Trophoblast cell (in vitro differentiated cells and primary cell): ENCODE measurements around the gene EFCAB13.

Experiments used
- DNase-seq, 2 donors: peaks; one replicate each; pipeline ENCODE4 v3.0.0-alpha.2; 2016
- H2AFZ ChIP-seq: 2 replicates; pipeline ENCODE4 v1.6.1; 2013; ENCODE audit warnings: low read length, moderate library complexity, mild to moderate bottlenecking; ENCODE audit not compliant: insufficient read depth, poor library complexity
- H2AK5ac ChIP-seq: 2 replicates; pipeline ENCODE4 v1.6.1; 2013; ENCODE audit warnings: mild to moderate bottlenecking, low read length
- H2BK120ac ChIP-seq: 2 replicates; pipeline ENCODE4 v1.6.1; 2013; ENCODE audit warnings: low read length, mild to moderate bottlenecking, moderate library complexity; ENCODE audit not compliant: insufficient read depth, poor library complexity
- H2BK12ac ChIP-seq: 2 replicates; pipeline ENCODE4 v1.6.1; 2013; ENCODE audit warnings: mild to moderate bottlenecking, low read length, moderate library complexity
- H2BK5ac ChIP-seq: 2 replicates; pipeline ENCODE4 v1.6.1; 2013; ENCODE audit warnings: low read length, low read depth, moderate library complexity, mild to moderate bottlenecking; ENCODE audit not compliant: poor library complexity
- H3K14ac ChIP-seq: 2 replicates; pipeline ENCODE4 v1.6.1; 2013; ENCODE audit warnings: mild to moderate bottlenecking, low read length
- H3K18ac ChIP-seq: 2 replicates; pipeline ENCODE4 v1.6.1; 2013; ENCODE audit warnings: mild to moderate bottlenecking, low read length
- H3K23ac ChIP-seq: 2 replicates; pipeline ENCODE4 v1.6.1; 2013; ENCODE audit warnings: low read length
- H3K27ac ChIP-seq: 2 replicates; pipeline ENCODE4 v1.5.1; 2013; ENCODE audit warnings: low read depth, mild to moderate bottlenecking, inconsistent platforms, low read length, moderate library complexity
- H3K27me3 ChIP-seq: 2 replicates; pipeline ENCODE4 v1.6.1; 2013; ENCODE audit warnings: inconsistent platforms, mild to moderate bottlenecking, low read length, moderate library complexity; ENCODE audit not compliant: insufficient read depth
- H3K36me3 ChIP-seq, 2 experiments: 1 replicate in 1 of 2; 2 replicates in 1 of 2; pipeline ENCODE4 v1.6.1; 2013; ENCODE audit warnings: low read length in 2 of 2, mild to moderate bottlenecking in 2 of 2, moderate library complexity in 1 of 2; ENCODE audit not compliant: insufficient read depth in 2 of 2, control insufficient read depth in 1 of 2
- H3K4ac ChIP-seq: 2 replicates; pipeline ENCODE4 v1.6.1; 2013; ENCODE audit warnings: low read depth, mild to moderate bottlenecking, low read length, moderate library complexity
- H3K4me1 ChIP-seq, 2 experiments: 1 replicate in 1 of 2; 2 replicates in 1 of 2; pipeline ENCODE4 v1.6.1; 2013; ENCODE audit warnings: low read length in 2 of 2, mild to moderate bottlenecking in 2 of 2, moderate library complexity in 1 of 2; ENCODE audit not compliant: insufficient read depth in 2 of 2, control insufficient read depth in 1 of 2
- H3K4me2 ChIP-seq: 2 replicates; pipeline ENCODE4 v1.6.1; 2013; ENCODE audit warnings: inconsistent platforms, mild to moderate bottlenecking, low read length, moderate library complexity
- H3K4me3 ChIP-seq: 2 replicates; pipeline ENCODE4 v1.5.1; 2013; ENCODE audit warnings: mild to moderate bottlenecking, low read depth, low read length, inconsistent platforms
- H3K79me1 ChIP-seq: one replicate; pipeline ENCODE4 v1.6.1; 2013; ENCODE audit warnings: low read length
- H3K79me2 ChIP-seq: 2 replicates; pipeline ENCODE4 v1.6.1; 2013; ENCODE audit warnings: low read length, mild to moderate bottlenecking; ENCODE audit not compliant: control insufficient read depth, insufficient read depth, poor library complexity
- H3K9ac ChIP-seq: 2 replicates; pipeline ENCODE4 v1.6.1; 2013; ENCODE audit warnings: mild to moderate bottlenecking, low read length
- H3K9me3 ChIP-seq: 2 replicates; pipeline ENCODE4 v1.6.1; 2013; ENCODE audit warnings: low read depth, mild to moderate bottlenecking, control low read depth, inconsistent platforms, low read length; ENCODE audit not compliant: insufficient read depth
- H4K12ac ChIP-seq: 2 replicates; pipeline ENCODE4 v1.6.1; 2013; ENCODE audit warnings: low read depth, mild to moderate bottlenecking, low read length, moderate library complexity
- H4K8ac ChIP-seq: 2 replicates; pipeline ENCODE4 v1.6.1; 2013; ENCODE audit warnings: low read depth, mild to moderate bottlenecking, low read length, moderate library complexity
- H4K91ac ChIP-seq: one replicate; pipeline ENCODE4 v1.6.1; 2013; ENCODE audit warnings: low read depth, mild to moderate bottlenecking, low read length, moderate library complexity
- WGBS: extraction: QIAGEN DNeasy Blood & Tissue Kit; methylation state at CpG from one replicate; pipeline ENCODE4 v1.1.7; 2013; ENCODE audit warnings: missing lambda C conversion rate; ENCODE audit not compliant: insufficient read length, insufficient coverage; ENCODE audit errors: extremely low coverage; 5-methylcytosine and 5-hydroxymethylcytosine counted together

The EFCAB13 gene

DNA sequence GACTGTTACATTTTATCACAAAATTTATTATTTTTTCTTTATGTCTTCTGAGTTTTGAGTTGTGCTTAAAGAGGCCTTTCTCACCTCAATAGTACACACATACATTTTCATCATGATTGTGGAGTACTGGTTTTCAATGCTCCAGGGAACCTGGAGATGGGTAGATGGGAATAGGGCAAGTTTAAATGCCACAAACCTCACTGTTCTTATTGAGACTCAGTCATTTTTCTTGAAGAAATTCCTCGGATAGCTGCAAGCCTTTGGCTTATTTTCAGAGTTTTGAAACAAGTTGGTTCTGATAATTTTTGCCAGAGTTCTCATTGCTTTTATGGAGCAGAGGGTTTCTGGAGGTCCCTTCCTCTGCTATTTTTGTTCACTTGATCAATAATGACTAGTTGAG, 34.9 kb downstream of the EFCAB13 start:
- Histone ChIP-seq H3K4ac (no peak overlapping the region), H3K14ac (no peak overlapping the region), H3K4me1 (no peaks in the 10 kb centered on the region), H4K8ac (no peak overlapping the region), H2BK12ac (no peak overlapping the region), H2AK5ac (no peak overlapping the region), H4K12ac (no peak overlapping the region), H2BK120ac (no peak overlapping the region), H3K9ac (no peak overlapping the region), H3K23ac (no peak overlapping the region), H3K79me2 (no peaks in the 10 kb centered on the region), H3K9me3 (peaks cover 3% of the 10 kb centered on the region), H3K27me3 (no peaks in the 10 kb centered on the region), H3K18ac (no peak overlapping the region), H2BK5ac (no peak overlapping the region), H4K91ac (no peak overlapping the region), H3K27ac (no peak overlapping the region), H3K4me2 (no peak overlapping the region), H3K36me3 (no peaks in the 10 kb centered on the region), H2AFZ (no peak overlapping the region), H3K4me3 (no peak overlapping the region), H3K79me1 (no peaks in the 10 kb centered on the region)
- no CpG with 5 or more reads among the region's 1 CpG for WGBS
- DNase-seq = no peak

DNA sequence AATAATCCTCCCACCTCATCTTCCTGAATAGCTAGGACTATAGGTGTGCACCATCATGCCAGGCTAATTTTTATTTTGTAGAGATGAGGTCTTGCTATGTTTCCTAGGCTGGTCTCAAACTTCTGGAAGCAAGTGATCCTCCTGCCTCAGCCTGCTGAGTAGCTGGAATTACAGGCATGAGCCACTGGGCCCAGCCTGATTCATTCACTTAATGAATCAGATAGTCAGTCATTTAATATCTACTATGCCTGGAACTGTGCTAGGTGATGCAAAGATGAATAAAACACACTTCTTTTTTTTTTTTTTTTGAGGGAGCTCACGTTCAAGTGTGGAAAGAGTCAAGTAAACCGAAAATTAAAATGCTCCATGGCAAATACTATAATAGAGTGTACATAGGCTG, 39.4 kb downstream of the EFCAB13 start:
- Histone ChIP-seq H3K9me3 (peaks cover 3% of the 10 kb centered on the region), H3K4me3 (no peak overlapping the region), H2AFZ (no peak overlapping the region), H3K27me3 (no peaks in the 10 kb centered on the region), H3K36me3 (no peaks in the 10 kb centered on the region), H3K79me2 (no peaks in the 10 kb centered on the region), H3K27ac (no peak overlapping the region), H3K79me1 (no peaks in the 10 kb centered on the region), H3K4ac (no peak overlapping the region), H3K4me2 (no peak overlapping the region), H2BK120ac (no peak overlapping the region), H4K12ac (no peak overlapping the region), H2BK12ac (no peak overlapping the region), H2BK5ac (no peak overlapping the region), H4K8ac (no peak overlapping the region), H2AK5ac (no peak overlapping the region), H3K18ac (no peak overlapping the region), H4K91ac (no peak overlapping the region), H3K23ac (no peak overlapping the region), H3K14ac (no peak overlapping the region), H3K9ac (no peak overlapping the region), H3K4me1 (peaks cover 0 to 1% of the 10 kb centered on the region in 2 experiments)
- no CpG with 5 or more reads among the region's 2 CpGs for WGBS
- DNase-seq = no peak

DNA sequence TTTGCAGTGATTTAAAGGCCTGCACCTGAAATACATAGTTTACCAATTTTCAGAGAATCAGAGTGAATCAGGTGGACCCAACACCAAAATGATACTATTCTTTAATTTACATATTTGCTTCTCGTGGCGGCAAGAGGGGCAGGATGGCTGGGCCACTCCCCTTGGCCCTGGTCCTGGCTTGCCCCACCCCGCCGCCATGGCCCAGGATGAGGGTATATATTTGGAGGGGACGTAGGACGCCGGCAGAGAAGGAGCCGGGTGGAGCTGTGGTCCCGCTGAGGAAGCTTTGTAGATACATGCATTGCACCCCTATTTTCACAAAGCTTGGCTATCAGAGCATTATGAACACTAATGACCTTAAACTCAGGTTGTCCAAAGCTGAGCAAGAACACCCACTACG, 43.5 kb downstream of the EFCAB13 start:
- no peak overlapping the region for H2AFZ ChIP-seq
- no peak for DNase-seq
- no CpG with 5 or more reads among the region's 10 CpGs for WGBS
- H3K4me3 ChIP-seq = no peak overlapping the region
- no peak overlapping the region for H2BK12ac ChIP-seq
- no peaks in the 10 kb centered on the region for H3K27me3 ChIP-seq
- H3K36me3 ChIP-seq = no peaks in the 10 kb centered on the region
- H3K9me3 ChIP-seq = peaks cover 3% of the 10 kb centered on the region
- no peak overlapping the region for H3K4ac ChIP-seq
- H2BK120ac ChIP-seq = no peak overlapping the region
- H3K27ac ChIP-seq = no peak overlapping the region
- H2AK5ac ChIP-seq = no peak overlapping the region
- peaks cover 0 to 4% of the 10 kb centered on the region in 2 experiments for H3K4me1 ChIP-seq
- H2BK5ac ChIP-seq = no peak overlapping the region
- no peak overlapping the region for H4K12ac ChIP-seq
- no peaks in the 10 kb centered on the region for H3K79me2 ChIP-seq
- H3K4me2 ChIP-seq = no peak overlapping the region
- no peak overlapping the region for H3K18ac ChIP-seq
- H3K79me1 ChIP-seq = no peaks in the 10 kb centered on the region
- H4K91ac ChIP-seq = no peak overlapping the region
- no peak overlapping the region for H3K14ac ChIP-seq
- no peak overlapping the region for H3K23ac ChIP-seq
- no peak overlapping the region for H3K9ac ChIP-seq
- H4K8ac ChIP-seq = no peak overlapping the region

DNA sequence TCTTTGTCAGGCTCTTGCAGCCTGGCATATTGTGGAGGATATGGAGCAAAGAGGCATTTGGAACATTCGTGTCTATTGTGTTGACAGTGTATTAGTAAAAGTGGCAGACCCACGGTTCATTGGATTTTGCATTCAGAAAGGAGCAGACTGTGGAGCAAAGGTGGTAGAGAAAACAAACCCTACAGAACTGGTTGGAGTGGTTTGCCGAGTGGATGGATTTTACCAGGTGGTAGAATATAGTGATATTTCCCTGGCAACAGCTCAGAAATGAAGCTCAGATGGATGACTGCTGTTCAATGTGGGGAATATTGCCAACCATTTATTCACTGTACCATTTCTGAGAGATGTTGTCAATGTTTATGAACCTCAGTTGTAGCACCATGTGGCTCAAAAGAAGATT, 44.5 kb downstream of the EFCAB13 start:
- no CpG with 5 or more reads among the region's 3 CpGs for WGBS

More for the DNA sequence above, 44.5 kb downstream of the EFCAB13 start:
- H3K36me3 ChIP-seq = no peaks in the 10 kb centered on the region
- H2BK120ac ChIP-seq = no peak overlapping the region
- H3K4ac ChIP-seq = no peak overlapping the region
- no peak overlapping the region for H4K12ac ChIP-seq
- no peak overlapping the region for H2AK5ac ChIP-seq
- H2BK5ac ChIP-seq = no peak overlapping the region
- no peaks in the 10 kb centered on the region for H3K9me3 ChIP-seq
- H3K4me1 ChIP-seq = peaks cover 0 to 4% of the 10 kb centered on the region in 2 experiments
- H3K27me3 ChIP-seq = no peaks in the 10 kb centered on the region
- H3K18ac ChIP-seq = no peak overlapping the region
- no peak overlapping the region for H2AFZ ChIP-seq
- DNase-seq = peak; percentile 43 to 65
- no peak overlapping the region for H3K27ac ChIP-seq
- H3K23ac ChIP-seq = no peak overlapping the region
- no peaks in the 10 kb centered on the region for H3K79me1 ChIP-seq
- no peak overlapping the region for H4K91ac ChIP-seq
- H3K9ac ChIP-seq = no peak overlapping the region
- H3K4me2 ChIP-seq = no peak overlapping the region
- H4K8ac ChIP-seq = no peak overlapping the region
- no peak overlapping the region for H2BK12ac ChIP-seq
- H3K4me3 ChIP-seq = no peak overlapping the region
- no peak overlapping the region for H3K14ac ChIP-seq
- no peaks in the 10 kb centered on the region for H3K79me2 ChIP-seq
